Glomerular visceral epithelial cell (primary cell): ENCODE results near the gene PDZD8.
A peak's percentile ranks its signal among the peaks of the same experiment; 100 is the strongest.

ENCODE experiments used
- DNase-seq: peaks from one replicate; pipeline ENCODE4 v3.0.0-alpha.2; 2016; ENCODE audit errors: extremely low spot score

Gene PDZD8

GRCh38 chr10:117398029-117398428 lies 22.8 kb upstream of the PDZD8 start:
- DNase-seq, result no peak

- DNase-seq, result peak; percentile 18
These were observed 16.4 kb upstream of the PDZD8 start for GRCh38 chr10:117391436-117392205.

GRCh38 chr10:117390420-117390819 lies 15.2 kb upstream of the PDZD8 start:
- DNase-seq, result no peak

- DNase-seq, result no peak
These were observed 11.6 kb upstream of the PDZD8 start for GRCh38 chr10:117386805-117387204.

GRCh38 chr10:117382861-117383260 lies 7.6 kb upstream of the PDZD8 start:
- DNase-seq, result no peak

- peak; percentile 28 for DNase-seq
These were observed 507 bp downstream of the PDZD8 start for GRCh38 chr10:117374506-117375359.

- peak; percentile 45 for DNase-seq
These were observed 1.3 kb downstream of the PDZD8 start for GRCh38 chr10:117373823-117374505.

GRCh38 chr10:117370205-117370604 lies 5.0 kb downstream of the PDZD8 start:
- no peak for DNase-seq

- no peak for DNase-seq
These were observed 7.5 kb downstream of the PDZD8 start for GRCh38 chr10:117367718-117368117.

- no peak for DNase-seq
These were observed 8.5 kb downstream of the PDZD8 start for GRCh38 chr10:117366741-117367140.

- DNase-seq, result peak; percentile 30
These were observed 9.6 kb downstream of the PDZD8 start for GRCh38 chr10:117365612-117366011.

GRCh38 chr10:117364110-117364960 lies 10.9 kb downstream of the PDZD8 start:
- peak; percentile 40 for DNase-seq

- DNase-seq, result peak; percentile 42
These were observed 12.2 kb downstream of the PDZD8 start for GRCh38 chr10:117363028-117363427.

GRCh38 chr10:117362313-117362712 lies 12.9 kb downstream of the PDZD8 start:
- no peak for DNase-seq

GRCh38 chr10:117360994-117361667 lies 14.1 kb downstream of the PDZD8 start:
- DNase-seq, result peak; percentile 54

- peak; percentile 20 for DNase-seq
These were observed 15.2 kb downstream of the PDZD8 start for GRCh38 chr10:117360016-117360415.

GRCh38 chr10:117355072-117355471 lies 20.2 kb downstream of the PDZD8 start:
- no peak for DNase-seq

GRCh38 chr10:117353684-117354083 lies 21.6 kb downstream of the PDZD8 start:
- no peak for DNase-seq

- no peak for DNase-seq
These were observed 22.5 kb downstream of the PDZD8 start for GRCh38 chr10:117352724-117353123.

GRCh38 chr10:117351996-117352395 lies 23.2 kb downstream of the PDZD8 start:
- DNase-seq, result no peak

GRCh38 chr10:117351558-117351957 lies 23.7 kb downstream of the PDZD8 start:
- no peak for DNase-seq
